B cell (primary cell): Measurements from ENCODE around the gene INKA2. TPM values are rescaled to one million over a fixed set of nuclear protein-coding genes. Genes with fewer than 3 reads are reported as not detected.

ENCODE experiments used
- ATAC-seq: fragments of 200-7000 bp; cut with Tn5 transposase; one replicate; pipeline ENCODE4 v1.10.0; 2021; ENCODE audit warnings: low read depth, mild to moderate bottlenecking, moderate number of reproducible peaks, moderate library complexity
- CTCF ChIA-PET: fragments of 350-600 bp; sonication (Branson Sonifier 250); formaldehyde crosslinking; loops from one replicate; lab custom pipeline; 2021; ENCODE audit warnings: antibody characterized with exemption, inconsistent platforms; lab: Charles Lee
- POLR2A ChIA-PET: fragments of 350-600 bp; sonication (Branson Sonifier 250); formaldehyde crosslinking; loops from one replicate; lab custom pipeline; 2021; ENCODE audit warnings: antibody characterized with exemption; lab: Charles Lee
- DNase-seq: peaks from one replicate; pipeline ENCODE4 v3.0.0; 2013
- H2AFZ ChIP-seq: 2 replicates; pipeline ENCODE4 v1.6.1; 2012; ENCODE audit warnings: mild to moderate bottlenecking, low read depth, low read length; ENCODE audit not compliant: insufficient read depth, poor library complexity, severe bottlenecking
- H3K27ac ChIP-seq, 2 donors: 1 replicate in 1 of 2; 2 replicates in 1 of 2; pipeline ENCODE4 v1.5.1; 2012 to 2013; ENCODE audit warnings: low read length in 2 of 2, mild to moderate bottlenecking in 2 of 2, moderate library complexity in 1 of 2
- H3K27me3 ChIP-seq, 4 experiments: fragments of 200-600 bp in 1 of 4; sonication (generic) in 1 of 4; replicated peaks in 1 of 4; 1 replicate in 2 of 4; 2 replicates in 2 of 4; pipeline versions ENCODE4 v1.6.1 to v1.7.0; 2013 to 2016; ENCODE audit warnings: low read length in 3 of 4, mild to moderate bottlenecking in 2 of 4, mixed read lengths in 1 of 4, moderate library complexity in 1 of 4; ENCODE audit not compliant: insufficient read depth in 4 of 4, control insufficient read depth in 3 of 4; ENCODE audit errors: control extremely low read depth in 1 of 4
- H3K36me3 ChIP-seq, 2 experiments: replicated peaks in 1 of 2; 1 replicate in 1 of 2; 2 replicates in 1 of 2; pipeline versions ENCODE4 v1.6.1 to v1.7.1; 2013; ENCODE audit warnings: low read length in 1 of 2; ENCODE audit not compliant: insufficient read depth in 2 of 2, control insufficient read depth in 1 of 2; ENCODE audit errors: control extremely low read depth in 1 of 2, extremely low read depth in 1 of 2
- H3K4me1 ChIP-seq, 2 donors: fragments of 200-600 bp in 1 of 2; sonication (generic) in 1 of 2; 1 replicate in 1 of 2; 2 replicates in 1 of 2; pipeline versions ENCODE4 v1.5.1 to v1.6.1; 2013 to 2017; ENCODE audit warnings: low read length in 2 of 2; ENCODE audit not compliant: control insufficient read depth in 2 of 2, insufficient read depth in 2 of 2
- H3K4me2 ChIP-seq: replicated peaks from 2 replicates; pipeline ENCODE3; 2012; ENCODE audit warnings: mild to moderate bottlenecking, low read depth, low read length; ENCODE audit not compliant: poor library complexity, severe bottlenecking
- H3K4me3 ChIP-seq, 5 experiments: fragments of 200-600 bp in 1 of 5; sonication (generic) in 1 of 5; 1 replicate in 3 of 5; 2 replicates in 2 of 5; pipeline versions ENCODE4 v1.5.1 to v1.7.0; 2011 to 2016; ENCODE audit warnings: low read length in 4 of 5, mild to moderate bottlenecking in 4 of 5, low read depth in 2 of 5, control low read depth in 1 of 5, moderate library complexity in 1 of 5; ENCODE audit not compliant: insufficient read depth in 1 of 5; ENCODE audit errors: control extremely low read depth in 1 of 5, extremely low read depth in 1 of 5
- H3K79me2 ChIP-seq: fragments of 200-600 bp; sonication (generic); one replicate; pipeline ENCODE4 v1.6.0; 2016; ENCODE audit warnings: low read length; ENCODE audit not compliant: control insufficient read depth, insufficient read depth
- H3K9ac ChIP-seq: fragments of 200-600 bp; sonication (generic); 2 replicates; pipeline ENCODE4 v1.6.1; 2017; ENCODE audit warnings: mild to moderate bottlenecking, low read length, moderate library complexity
- H3K9me3 ChIP-seq, 3 donors: one replicate each; pipeline versions ENCODE4 v1.6.1 to v1.7.1; 2013; ENCODE audit warnings: low read length in 2 of 3; ENCODE audit not compliant: control insufficient read depth in 2 of 3, insufficient read depth in 1 of 3; ENCODE audit errors: control extremely low read depth in 1 of 3
- H4K20me1 ChIP-seq: 2 replicates; pipeline ENCODE4 v1.6.0; 2012; ENCODE audit warnings: mild to moderate bottlenecking, low read length; ENCODE audit not compliant: insufficient read depth, control insufficient read depth, poor library complexity, severe bottlenecking
- H3K27ac Mint-ChIP-seq: one replicate; pipeline ENCODE4 v1.8.0; 2021; ENCODE audit warnings: mixed read lengths
- H3K27me3 Mint-ChIP-seq: one replicate; pipeline ENCODE4 v1.8.0; 2021; ENCODE audit warnings: mixed read lengths
- H3K4me1 Mint-ChIP-seq: one replicate; pipeline ENCODE4 v1.8.0; 2021; ENCODE audit warnings: mixed read lengths
- H3K4me3 Mint-ChIP-seq: one replicate; pipeline ENCODE4 v1.8.0; 2021; ENCODE audit warnings: mixed read lengths
- H3K9me3 Mint-ChIP-seq: one replicate; pipeline ENCODE4 v1.8.0; 2022; ENCODE audit warnings: mixed read lengths; ENCODE audit not compliant: insufficient read depth
- EZH2 ChIP-seq: IDR thresholded peaks from 2 replicates; pipeline ENCODE4 v1.6.1; 2012; ENCODE audit warnings: borderline replicate concordance, low read depth, mild to moderate bottlenecking, moderate library complexity, low read length; ENCODE audit not compliant: insufficient read depth, poor library complexity, severe bottlenecking
- WGBS: methylation state at CpG from one replicate; pipeline ENCODE4 v1.1.5; 2013; ENCODE audit warnings: missing lambda C conversion rate; ENCODE audit not compliant: insufficient coverage; 5-methylcytosine and 5-hydroxymethylcytosine counted together
- intact Hi-C: fragments of 100-400 bp; cut with micrococcal nuclease; formaldehyde crosslinking; loops from one replicate; pipeline ENCODE4 v1.10.0; 2022
- polyA plus RNA-seq: library from polyadenylated mRNA; depleted of rRNA; stranded (reverse); fragments of >200 nt; gene quantifications from 2 replicates; pipeline ENCODE4 v1.2.3, GENCODE V29; 2012
- total RNA-seq, 2 donors: library from RNA; stranded (reverse); fragments of 120-200 nt in 1 of 2; gene quantifications; 1 replicate in 1 of 2; 2 replicates in 1 of 2; pipeline versions ENCODE4 v1.2.3 to v1.2.4, GENCODE V29; 2013 to 2022
- TF ChIP-seq, protein P1 (sequence below): fragments of 200-600 bp; IDR thresholded peaks from one replicate; pipeline ENCODE4 v1.8.0; 2022; ENCODE audit warnings: antibody characterized with exemption, mild to moderate bottlenecking

The INKA2 gene
- total and polyA plus RNA-seq, 2 donors (not counting 1 experiment from before 2014, with no cell fraction given) = 0.67 to 6.4 TPM

DNA sequence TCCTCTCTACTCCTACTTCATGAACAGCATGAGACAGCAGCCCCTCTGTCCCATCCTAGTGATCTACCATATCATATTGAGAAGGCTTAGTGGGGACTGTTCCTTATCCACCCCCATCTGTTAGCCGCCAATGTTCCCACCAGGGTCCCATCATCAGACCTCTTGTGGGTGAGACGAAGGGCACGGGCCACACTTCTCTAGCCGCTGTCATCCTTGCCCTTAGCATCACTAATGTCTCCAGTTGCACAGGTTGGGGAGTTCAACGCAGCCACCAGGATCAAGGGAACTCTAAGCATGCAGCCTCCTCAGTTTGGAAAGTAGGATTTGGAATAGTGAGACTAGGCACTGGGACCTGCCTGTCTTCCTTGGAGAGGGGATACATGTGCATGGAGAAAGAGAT, 20.1 kb downstream of the INKA2 start:
- Mint-ChIP-seq H3K9me3 (no peaks in the 10 kb centered on the region), H3K27me3 (no peaks in the 10 kb centered on the region), H3K4me1 (peaks cover 13% of the 10 kb centered on the region), H3K4me3 (no peak overlapping the region), H3K27ac (peak overlapping the region; percentile 51)
- no peak for TF ChIP-seq EZH2
- TF ChIP-seq, protein P1, sequence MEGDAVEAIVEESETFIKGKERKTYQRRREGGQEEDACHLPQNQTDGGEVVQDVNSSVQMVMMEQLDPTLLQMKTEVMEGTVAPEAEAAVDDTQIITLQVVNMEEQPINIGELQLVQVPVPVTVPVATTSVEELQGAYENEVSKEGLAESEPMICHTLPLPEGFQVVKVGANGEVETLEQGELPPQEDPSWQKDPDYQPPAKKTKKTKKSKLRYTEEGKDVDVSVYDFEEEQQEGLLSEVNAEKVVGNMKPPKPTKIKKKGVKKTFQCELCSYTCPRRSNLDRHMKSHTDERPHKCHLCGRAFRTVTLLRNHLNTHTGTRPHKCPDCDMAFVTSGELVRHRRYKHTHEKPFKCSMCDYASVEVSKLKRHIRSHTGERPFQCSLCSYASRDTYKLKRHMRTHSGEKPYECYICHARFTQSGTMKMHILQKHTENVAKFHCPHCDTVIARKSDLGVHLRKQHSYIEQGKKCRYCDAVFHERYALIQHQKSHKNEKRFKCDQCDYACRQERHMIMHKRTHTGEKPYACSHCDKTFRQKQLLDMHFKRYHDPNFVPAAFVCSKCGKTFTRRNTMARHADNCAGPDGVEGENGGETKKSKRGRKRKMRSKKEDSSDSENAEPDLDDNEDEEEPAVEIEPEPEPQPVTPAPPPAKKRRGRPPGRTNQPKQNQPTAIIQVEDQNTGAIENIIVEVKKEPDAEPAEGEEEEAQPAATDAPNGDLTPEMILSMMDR = no peak
- H3K27me3 ChIP-seq = no peaks in the 10 kb centered on the region
- no peaks in the 10 kb centered on the region for H3K9me3 ChIP-seq
- H3K4me3 ChIP-seq = no peak overlapping the region
- ChIA-PET POLR2A (no interaction called here), CTCF (interaction anchor here (1.2 to 2.8 kb wide), 3 partner anchors 28 to 211 kb away, joined by 3 to 8 read pairs (median 3); no protein-coding TSS in a partner anchor)
- ATAC-seq (no peak), DNase-seq (no peak)
- H4K20me1 ChIP-seq = no peaks in the 10 kb centered on the region
- no peak overlapping the region for H3K9ac ChIP-seq
- H3K36me3 ChIP-seq = peaks cover 3 to 9% of the 10 kb centered on the region in 2 experiments
- H3K4me2 ChIP-seq = no peak overlapping the region
- H3K27ac ChIP-seq = no peak overlapping the region
- H3K79me2 ChIP-seq = no peaks in the 10 kb centered on the region
- peaks cover 12 to 14% of the 10 kb centered on the region in 2 donors for H3K4me1 ChIP-seq
- intact Hi-C loops = no loop called here
- H2AFZ ChIP-seq = no peak overlapping the region
- WGBS = 100% methylated on average over 1 of the region's 5 CpGs

DNA sequence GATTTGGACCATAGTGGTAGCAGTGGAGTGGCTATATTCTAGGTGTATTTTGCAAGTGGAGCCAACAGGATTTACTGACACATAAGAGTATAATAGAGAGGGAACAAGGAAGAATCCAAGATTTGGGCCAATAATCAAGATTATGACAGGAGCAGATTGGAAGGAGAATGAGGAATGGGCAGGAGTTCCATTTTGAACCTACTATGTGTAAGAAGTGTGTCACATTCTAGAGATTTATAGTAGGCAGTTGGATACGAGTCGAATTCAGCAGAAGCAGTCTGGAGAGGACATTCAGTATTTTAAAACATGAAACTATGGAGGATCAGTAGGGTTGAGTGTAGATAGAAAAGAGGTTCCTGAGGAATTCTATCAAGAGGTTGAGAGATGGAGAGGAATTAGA, 21.7 kb downstream of the INKA2 start:
- Mint-ChIP-seq H3K27me3 (no peaks in the 10 kb centered on the region), H3K4me1 (no peaks in the 10 kb centered on the region), H3K9me3 (no peaks in the 10 kb centered on the region), H3K27ac (no peak overlapping the region), H3K4me3 (no peak overlapping the region)
- 100% methylated on average over 2 of the region's 2 CpGs for WGBS
- Histone ChIP-seq H3K27me3 (no peaks in the 10 kb centered on the region), H3K4me3 (no peak overlapping the region), H3K9me3 (no peaks in the 10 kb centered on the region), H3K4me2 (no peak overlapping the region), H3K4me1 (no peaks in the 10 kb centered on the region), H4K20me1 (no peaks in the 10 kb centered on the region), H3K36me3 (peaks cover 4 to 9% of the 10 kb centered on the region in 2 experiments), H3K79me2 (no peaks in the 10 kb centered on the region), H3K27ac (no peak overlapping the region), H3K9ac (no peak overlapping the region), H2AFZ (no peak overlapping the region)
- intact Hi-C loops = no loop called here
- ATAC-seq = no peak
- CTCF ChIA-PET = interaction anchor here (1.0 to 1.6 kb wide), 2 partner anchors 50 to 52 kb away, joined by 3 to 5 read pairs; no protein-coding TSS in a partner anchor
- POLR2A ChIA-PET = no interaction called here
- no peak for DNase-seq
- TF ChIP-seq EZH2 = no peak
- TF ChIP-seq, protein P1 = no peak
